GM18873 (cell line): ENCODE results near the gene B3GNT7.
"Not testable (repeated sequence)": the region's sequence is repeated elsewhere in the genome, so short reads cannot be mapped to it uniquely, and the experiment has no call there.

Experiments used
- ATAC-seq: cut with Tn5 transposase; IDR thresholded peaks from one replicate; pipeline ENCODE4 v1.9.1; 2021; ENCODE audit warnings: mild to moderate bottlenecking, moderate library complexity, moderate number of reproducible peaks; ENCODE audit not compliant: unreplicated experiment, low FRiP score

The B3GNT7 gene

DNA sequence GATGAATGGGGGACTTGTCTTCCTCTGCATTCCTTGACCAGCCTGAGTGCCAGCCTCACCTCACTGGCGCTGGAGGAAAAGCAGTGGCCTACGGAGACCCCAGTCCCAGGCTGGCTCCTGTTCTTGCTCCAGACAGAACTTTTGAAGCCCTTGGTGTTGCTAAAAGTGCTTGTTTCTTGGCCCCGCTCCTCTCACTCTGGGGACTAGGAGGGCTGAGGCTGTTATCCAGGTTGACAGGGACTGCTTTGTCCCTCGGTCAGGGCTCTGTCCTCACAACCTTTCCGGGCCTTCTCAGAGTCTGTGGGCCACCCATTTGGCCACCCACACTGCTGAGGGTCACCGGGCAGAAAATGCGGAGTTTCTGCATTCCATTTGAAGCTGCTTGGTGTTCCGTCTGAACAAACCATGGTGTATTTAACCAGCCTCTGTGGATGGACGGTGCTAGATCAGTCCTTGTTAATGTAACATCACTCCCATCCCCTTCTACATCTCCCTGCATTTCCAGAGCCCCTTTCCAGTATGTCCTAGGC is 25.6 kb downstream of the B3GNT7 start:
- no peak for ATAC-seq

DNA sequence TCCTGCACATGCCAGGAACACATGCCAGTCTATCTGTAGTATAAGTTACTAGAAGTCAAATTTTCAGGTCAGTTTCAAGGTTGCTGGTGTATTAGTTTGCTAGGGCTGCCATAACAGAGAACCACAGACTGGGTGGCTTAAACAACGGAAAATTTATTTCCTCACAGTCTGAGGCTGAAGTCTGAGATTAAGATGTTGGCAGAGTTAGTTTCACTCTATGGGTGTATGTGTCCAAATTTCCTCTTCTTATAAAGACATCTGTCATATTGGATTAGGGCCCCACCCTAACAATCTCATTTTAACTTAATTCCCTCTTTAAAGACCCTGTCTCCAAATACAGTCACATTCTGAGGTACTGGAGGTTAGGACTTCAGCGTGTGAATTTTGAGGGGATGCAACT is 26.5 kb downstream of the B3GNT7 start:
- no peak for ATAC-seq

DNA sequence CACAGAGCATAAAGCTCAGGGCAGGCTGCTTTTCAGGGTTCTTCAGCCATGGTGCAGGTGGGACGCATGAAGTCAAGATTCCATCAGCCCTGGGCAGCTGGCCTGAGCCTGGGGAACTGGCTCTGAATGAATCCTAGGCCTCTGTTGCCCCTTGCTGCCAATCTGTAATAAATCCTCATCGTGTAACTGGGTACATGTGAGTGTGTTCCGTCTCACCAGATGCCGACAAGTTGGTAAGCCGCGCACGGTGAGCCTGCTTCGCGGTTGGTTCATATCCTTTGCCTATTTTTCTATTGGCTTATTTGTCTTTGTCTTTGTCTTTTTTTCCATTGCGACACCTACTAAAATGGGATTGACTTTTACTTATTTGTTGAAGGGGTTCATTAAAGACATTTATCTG is 27.7 kb downstream of the B3GNT7 start:
- ATAC-seq = no peak

DNA sequence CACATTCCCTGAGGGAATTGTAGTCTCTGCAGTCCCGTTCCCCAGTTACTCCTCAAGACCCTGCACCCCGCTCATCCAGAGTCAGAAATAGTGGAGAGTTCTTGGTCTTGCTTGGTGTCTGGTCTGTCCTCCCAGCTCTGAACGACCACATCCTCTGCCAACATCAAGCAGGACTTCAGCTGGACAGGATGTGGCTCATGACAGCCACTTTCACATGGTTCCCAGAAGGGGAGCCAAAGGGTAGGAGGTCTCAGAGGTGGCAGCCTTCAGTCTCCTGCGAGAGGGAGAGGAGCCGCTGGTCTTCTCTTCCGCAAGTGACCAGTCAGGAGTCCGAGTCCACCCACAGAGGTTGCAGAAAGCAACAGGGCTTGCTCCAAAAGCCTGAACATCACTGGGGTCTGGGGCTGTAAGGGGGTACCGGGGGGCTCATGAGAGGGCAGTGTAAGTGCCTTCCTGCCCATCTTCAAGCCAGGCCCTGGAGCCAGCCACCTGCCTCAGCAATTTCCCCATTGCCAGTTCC is 29.8 kb downstream of the B3GNT7 start:
- ATAC-seq = no peak

DNA sequence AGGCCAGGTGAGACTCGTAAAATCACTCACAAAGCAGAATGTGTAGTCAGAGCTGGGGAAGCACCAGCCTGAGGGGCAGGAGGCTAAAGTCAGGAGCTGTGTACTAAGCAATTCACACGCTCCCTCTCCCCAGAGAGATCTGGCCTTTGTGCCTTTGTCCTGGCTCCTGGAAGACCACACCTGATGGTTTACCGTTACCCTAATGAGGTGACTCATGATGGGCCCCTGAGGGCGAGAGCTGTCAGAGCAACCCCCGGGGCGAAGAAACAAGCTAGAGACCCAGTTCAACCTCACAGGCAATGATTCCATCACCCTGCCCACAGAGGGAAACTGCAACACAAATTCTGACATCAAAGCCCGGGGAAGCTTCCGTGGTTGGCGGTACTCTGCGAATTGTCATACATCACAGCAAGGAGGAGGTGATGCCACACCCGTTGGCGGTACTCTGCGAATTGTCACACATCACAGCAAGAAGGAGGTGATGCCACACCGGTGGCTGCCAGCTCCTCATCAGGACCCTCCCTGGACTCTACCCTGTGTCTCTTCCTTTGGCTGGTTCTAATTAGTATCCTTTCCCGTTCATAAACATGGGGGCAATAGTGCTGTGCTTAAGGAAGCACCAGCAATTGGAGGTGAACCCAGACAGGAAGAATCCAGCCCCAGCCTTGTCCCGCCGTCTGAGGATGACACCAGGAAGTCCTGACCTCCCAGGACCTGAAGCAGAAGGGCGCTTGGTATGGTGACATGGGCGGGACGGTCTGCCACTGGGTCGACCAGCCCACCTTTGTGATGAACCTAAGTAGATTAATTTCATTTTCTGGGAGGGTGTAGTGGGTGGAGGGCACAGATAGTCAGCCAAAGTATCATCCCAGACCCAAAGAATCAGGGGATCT is 30.5 kb downstream of the B3GNT7 start:
- ATAC-seq = no peak

DNA sequence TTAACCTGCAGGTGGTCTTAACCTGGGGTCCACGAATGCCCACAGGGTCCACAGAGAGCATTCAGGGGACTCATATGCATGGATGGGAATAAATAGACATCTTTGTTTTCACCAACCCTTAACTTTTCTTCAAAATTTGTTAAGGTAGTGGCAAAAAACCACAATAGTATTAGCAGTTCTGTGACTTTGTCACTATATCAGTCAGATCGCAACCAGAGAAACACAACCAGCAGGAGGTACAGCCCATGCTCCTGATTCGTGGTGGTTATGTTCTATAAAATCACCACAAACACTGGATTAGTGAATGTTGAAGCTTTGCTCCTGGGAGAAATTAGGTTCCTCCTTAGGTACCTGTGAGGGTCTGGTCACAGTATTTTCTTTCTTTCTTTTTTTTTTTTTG is 31.6 kb downstream of the B3GNT7 start:
- no peak for ATAC-seq

DNA sequence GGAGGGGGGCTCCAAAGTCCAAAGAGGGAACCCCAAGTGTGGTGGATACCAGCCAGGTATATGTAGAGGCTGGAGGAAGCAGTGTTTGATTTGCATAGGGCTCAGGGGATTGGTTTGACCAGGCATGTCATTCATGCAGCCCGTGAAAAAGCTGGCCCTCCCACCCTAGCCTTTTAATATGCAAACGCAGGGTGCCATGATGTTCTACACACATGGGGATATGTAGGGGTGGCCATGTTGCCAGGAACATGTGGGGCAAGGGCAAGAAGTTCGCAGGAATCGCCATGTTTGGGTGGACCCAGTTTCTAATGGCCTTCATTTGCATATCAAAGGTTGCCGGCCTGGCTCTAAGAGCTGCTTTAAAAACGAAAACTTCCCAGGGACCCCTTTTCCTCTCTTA is 33.6 kb downstream of the B3GNT7 start:
- ATAC-seq = no peak

DNA sequence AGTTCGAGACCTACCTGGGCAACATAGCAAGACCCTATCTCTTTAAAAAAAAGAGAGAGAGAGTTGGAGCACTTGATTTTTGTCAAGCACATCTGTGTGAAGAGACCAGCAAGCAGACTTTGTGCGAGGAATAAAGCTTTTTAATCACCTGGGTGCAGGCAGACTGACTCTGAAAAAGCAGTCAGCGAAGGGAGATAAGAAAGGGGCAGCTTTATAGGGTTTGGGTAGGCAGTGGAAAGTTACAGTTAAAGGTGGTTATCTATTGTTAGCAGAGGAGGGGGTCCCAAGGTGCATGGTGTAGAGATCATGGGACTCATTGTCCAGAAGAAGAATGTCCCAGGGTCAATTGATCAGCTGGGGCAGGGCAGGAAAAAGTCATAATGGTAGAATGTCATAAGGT is 34.4 kb downstream of the B3GNT7 start:
- ATAC-seq = no peak

DNA sequence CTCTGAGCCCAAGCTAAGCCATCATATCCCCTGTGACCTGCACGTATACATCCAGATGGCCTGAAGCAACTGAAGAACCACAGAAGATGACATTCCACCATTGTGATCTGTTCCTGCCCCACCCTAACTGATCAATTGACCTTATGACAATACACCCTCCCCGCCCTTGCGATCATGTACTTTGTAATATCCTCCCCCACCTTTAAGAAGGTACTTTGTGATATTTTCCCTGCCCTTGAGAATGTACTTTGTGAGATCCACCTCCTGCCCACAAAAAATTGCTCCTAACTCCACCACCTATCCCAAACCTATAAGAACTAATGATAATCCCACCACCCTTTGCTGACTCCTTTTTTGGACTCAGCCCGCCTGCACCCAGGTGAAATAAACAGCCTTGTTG is 34.9 kb downstream of the B3GNT7 start:
- not testable (repeated sequence) for ATAC-seq

DNA sequence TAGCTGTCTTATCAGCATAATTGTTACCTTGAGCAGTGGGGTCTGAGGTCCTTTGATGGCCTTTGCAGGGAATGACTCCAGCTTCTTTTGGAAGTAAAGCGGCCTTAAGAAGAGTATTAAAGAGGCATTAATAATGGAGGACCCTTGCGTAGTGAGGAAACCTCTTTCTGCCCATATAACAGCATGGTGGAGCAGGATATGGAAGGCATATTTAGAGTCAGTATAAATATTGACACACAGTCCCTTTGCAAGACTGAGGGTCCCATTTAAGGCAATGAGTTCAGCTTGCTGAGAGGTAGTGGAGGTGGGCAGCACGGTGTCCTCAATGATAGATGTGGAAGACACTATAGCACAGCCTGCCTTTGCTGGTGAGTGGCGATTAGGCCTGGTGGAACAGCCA is 36.1 kb downstream of the B3GNT7 start:
- no peak for ATAC-seq

DNA sequence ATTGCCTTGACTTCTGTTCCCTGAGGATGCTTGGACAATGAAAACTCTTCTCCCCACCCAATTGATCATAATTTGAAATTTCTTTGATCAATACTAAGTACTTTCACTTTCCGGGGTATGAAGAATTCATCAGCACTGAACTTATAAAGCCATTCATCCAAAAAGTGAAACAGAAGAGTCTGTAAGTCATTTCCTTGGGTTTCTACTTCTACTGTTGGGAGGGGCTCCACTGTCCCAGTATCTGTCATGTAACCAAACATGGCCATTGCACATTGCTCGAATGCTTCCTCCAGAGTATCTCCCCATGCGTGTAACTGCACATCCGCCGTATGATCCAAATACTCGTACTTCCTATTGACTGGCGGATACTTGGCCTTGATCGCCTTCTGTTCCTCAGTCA is 38.5 kb downstream of the B3GNT7 start:
- no peak for ATAC-seq

DNA sequence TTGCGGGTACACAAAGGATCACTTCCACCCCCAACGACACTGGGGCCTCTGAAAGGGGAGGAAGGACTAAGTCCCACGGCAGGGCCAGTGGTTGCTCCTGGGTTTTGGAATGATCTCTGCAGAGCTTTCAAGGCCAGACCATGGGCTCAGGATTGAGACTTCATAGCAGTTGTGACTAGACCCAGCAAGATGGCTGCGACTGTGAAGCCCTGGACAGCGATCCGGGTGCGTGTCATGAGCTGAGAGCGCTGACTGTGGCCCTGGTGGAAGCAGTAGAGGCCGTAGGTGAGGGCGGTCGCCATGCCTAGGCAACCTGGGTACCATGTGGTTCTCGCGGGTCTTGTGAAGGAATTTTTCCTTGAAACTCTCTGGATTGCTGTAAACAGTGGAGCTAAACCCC is 41.4 kb downstream of the B3GNT7 start:
- ATAC-seq = no peak

DNA sequence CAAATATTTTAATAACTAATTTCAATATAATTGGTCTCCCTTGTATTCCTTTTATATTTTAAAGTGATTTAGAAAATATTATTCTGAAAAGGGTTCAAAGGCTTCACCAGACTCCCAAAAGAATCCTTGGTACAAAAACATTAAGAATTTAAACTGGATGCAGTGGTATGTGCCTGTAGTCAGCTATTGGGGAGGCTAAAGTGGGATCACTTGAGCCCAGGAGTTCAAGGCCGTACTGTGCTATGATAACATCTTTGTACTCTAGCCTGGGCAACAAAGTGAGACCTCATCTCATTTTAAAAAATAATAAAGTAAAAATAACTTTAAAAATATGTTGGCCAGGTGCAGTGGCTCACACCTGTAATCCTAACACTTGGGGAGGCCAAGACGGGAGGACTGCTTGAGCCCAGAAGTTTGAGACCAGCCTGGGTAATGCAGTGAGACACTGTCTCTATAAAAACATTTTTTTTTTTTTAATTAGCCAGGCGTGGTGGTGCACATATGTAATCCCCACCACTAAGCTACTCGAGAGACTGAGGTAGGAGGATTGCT is 54.1 kb downstream of the B3GNT7 start:
- ATAC-seq = no peak

DNA sequence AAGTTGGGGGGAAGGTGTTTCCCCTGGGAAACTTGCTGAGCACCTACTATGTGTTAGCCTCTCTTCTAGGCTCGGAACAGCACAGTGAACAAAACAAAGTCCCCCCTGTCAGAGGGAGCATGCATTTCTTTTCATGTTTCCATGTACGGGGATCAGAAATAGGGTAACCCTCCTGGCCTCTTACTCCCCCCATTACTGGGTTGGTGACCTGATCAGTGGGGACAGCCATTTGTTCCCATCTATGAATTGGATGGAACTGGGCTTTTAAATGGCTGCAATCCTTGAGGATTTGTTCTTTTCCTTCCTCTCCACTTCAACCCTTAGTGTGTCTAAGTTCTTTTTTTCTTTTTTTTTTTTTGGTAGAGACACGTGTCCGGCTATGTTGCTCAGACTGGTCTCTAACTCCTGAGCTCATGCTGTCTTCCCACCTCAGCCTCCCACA is 55.1 kb downstream of the B3GNT7 start:
- ATAC-seq = no peak
